ENCODE results near the gene SLC25A44.

SLC25A44 gene, protein sequence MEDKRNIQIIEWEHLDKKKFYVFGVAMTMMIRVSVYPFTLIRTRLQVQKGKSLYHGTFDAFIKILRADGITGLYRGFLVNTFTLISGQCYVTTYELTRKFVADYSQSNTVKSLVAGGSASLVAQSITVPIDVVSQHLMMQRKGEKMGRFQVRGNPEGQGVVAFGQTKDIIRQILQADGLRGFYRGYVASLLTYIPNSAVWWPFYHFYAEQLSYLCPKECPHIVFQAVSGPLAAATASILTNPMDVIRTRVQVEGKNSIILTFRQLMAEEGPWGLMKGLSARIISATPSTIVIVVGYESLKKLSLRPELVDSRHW

DNA sequence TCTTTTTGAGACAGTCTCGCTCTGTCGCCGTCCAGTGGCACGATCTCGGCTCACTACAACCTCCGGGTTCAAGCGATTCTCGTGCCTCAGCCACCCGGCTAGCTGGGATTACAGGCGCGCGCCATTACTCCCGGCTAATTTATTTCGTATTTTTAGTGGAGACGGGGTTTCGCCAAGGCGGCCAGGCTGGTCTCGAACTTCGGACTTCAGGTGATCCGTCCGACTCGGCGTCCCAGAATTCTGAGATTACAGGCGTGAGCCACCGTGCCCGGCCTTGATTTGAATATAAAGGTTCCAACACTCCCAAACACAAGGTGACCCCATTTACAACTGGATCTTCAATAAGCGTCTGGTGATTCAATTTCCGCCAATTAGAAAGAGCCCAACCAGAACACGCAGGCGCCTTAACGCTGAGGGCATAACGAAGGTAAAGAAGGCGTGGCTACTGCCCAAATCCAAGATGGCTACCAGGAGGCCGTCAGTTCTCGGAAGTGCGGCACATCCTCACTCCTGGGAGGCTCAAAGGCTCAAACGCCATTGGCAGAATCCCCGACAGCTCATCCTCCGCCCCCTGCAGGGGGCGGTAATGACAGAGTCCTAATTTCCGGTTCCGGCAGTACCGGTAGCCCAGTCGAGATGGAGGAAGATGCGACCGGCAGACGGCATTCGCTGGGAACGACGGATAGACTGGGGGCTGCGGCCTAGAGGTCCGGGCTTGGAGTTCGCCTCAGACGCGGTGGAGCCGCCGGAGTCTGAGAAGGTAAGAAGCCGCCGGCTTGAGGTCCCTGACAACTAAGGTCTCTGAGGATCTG, at the start of gene SLC25A44:
SLC25A44 (plus strand) TSS at position 617 of the 812 bp plus-strand sequence. CDS start 5,744 bp downstream, outside the sequence.
- peak; percentile 99 for DNase-seq

DNA sequence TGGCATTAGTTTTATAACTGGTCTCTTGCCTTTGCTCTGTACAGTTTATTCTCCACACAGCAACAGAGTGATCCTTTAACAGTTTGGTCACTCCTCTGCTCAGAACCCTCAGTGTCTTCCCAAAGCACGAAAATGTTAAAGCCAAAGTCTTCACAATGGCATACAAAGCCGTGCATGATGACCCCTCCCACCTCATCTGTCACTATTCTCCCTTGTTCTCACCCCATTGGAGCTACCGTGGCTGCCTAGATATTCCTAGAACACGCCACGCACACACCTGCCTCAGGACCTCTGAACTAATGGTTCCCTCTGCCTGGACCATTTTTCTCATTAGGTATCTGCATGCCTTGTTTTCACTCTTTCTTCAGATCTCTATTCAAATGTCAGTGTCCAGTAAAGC, 49.2 kb upstream of the SLC25A44 start:
- no peak for DNase-seq

DNA sequence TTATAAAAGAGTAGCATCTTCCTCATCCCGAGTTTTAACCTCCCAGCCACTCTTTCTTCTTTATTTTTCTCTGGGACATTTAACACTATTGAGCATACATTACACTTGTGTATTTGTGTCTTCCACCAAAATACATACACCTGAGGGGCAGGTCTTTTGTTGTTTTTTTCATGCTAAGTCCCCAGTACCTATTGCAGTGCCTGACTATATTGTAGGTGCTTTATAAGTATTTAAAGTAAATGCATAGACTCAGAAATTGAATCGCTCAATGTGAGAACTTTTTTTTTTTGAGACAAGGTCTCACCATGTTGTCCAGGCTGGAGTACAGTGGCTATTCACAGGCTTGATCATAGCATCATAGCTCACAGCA, 48.3 kb upstream of the SLC25A44 start:
- DNase-seq: no peak

DNA sequence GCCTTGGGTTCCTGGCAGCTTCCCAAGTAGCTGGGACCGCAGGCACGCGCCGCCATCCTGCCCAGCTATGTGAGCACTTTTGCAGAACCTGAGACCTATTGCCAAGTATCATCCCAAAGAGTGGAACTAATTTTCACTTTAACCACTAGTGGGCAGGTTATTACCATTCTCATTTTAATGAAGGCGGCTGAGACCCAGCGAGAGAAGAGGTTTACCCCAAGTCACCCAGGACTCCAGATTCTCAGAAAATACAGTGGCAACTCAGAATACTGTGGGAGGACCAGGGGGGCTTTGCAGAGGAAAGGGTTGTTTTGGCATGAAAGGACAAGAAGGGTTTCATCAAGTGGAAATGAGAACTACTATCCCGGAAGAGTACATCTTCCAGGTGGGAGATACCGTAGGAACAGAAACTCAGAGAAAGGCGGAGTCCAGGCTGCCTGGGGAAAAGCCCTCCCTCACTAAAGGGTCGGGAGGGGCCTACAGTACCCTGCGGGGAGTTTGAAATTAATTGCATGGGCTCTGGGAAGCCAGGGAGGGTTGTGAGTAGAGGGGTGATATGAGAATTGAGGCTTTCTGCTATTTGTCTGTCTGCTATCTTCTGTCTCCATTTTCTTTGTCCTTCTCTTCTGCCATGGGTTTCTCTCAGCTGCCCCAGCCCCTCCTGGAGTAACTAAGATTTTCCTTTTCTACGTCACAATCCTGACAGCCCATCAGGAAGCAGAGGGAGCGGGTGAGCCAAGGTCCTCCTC, 47.7 kb upstream of the SLC25A44 start:
- DNase-seq: peak; percentile 71

DNA sequence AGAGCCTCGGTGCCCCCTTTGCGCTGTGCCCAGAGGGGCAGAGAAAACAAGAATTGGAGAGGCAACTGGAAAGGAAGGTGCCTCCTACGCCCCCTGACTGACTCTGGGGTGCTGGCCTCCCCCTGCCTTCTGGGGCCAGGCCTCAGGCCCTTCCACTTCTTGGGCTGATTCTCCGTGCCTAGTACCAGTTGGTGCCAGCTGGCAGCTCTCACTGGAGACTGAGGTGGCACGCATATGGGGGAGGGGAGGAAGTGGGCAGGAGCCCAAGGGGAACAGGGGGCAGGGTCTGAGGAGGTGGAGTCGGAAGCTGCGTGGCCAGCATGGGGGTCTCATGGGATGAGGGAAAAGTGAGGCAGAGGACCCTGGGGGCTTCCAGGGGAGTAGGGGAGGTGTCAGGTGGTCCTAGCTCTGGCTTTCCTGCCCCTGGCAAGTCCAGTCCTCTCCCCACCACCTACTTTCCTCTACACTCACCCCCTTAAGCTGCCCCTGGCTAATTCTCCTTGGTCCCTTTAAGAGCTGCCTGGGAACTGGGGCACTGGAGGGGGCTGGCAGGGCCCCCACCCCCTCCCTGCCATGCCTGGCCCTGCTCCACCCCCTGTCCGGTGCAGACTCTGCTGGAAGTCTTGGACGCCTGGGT, 47.0 kb upstream of the SLC25A44 start:
- DNase-seq: no peak

DNA sequence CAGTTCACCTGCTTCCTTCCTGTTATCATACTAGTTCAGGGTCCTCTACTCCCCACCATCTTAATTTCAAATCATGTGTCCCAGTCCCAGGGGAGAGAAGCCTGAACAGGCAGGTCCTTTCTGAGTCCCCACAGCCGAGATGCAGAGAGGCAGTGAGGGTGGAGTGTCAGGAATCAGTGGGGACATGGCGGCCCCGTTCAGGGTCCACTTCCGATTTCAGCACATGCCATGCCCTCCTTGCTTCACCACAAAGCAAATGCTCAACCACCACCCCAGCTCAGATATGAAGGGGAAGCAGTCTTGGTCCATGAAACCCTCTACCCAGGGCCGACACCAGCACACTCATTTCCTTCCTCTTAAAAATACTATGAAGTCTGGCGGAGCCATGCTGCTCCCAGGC, 45.7 kb upstream of the SLC25A44 start:
- no peak for DNase-seq

DNA sequence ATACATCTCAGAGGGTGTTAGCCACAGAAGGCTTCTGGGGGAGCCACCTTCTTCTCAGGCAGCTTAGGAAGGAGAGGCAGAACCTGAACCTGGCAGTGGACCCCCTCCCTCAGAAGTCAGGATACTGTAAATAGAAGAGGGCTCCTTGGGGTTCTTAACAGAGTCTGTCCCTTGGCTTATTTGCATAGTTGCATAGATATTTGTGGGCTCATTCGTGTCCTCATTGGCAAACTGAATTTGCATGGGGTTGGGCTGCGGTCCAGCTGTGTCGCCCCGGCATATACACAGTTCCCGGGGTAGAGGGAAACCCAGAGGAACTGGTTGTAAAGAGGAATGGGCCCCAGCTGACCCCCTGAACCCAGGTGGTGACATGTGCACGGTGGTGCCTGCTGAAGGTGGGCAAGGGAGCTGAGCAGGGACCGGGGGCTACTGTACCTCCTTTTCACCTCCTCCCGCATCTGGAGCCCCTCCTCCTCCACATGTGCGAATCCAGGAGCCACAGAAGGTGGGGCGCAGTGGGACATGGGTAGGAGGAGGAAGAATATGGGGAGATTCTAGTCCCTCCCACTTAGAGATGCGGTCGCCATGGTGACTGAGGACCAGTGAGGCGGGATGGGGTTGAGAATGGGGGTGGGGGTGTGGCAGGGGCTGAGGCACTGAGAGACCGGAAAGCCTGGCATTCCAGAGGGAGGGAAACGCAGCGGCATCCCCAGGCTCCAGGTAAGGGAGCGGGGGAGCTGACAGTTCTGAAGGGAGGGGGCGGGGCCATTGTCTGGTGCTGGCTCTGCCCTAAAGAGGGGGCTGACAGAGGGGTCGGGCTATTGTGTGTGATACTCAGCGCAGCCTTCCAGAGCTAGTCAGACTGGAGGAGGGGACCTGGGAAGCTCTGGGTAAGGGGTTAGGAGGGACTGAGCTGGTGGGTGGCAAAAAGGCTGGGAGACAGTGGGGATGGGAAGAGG, 44.3 kb upstream of the SLC25A44 start:
- no peak for DNase-seq

DNA sequence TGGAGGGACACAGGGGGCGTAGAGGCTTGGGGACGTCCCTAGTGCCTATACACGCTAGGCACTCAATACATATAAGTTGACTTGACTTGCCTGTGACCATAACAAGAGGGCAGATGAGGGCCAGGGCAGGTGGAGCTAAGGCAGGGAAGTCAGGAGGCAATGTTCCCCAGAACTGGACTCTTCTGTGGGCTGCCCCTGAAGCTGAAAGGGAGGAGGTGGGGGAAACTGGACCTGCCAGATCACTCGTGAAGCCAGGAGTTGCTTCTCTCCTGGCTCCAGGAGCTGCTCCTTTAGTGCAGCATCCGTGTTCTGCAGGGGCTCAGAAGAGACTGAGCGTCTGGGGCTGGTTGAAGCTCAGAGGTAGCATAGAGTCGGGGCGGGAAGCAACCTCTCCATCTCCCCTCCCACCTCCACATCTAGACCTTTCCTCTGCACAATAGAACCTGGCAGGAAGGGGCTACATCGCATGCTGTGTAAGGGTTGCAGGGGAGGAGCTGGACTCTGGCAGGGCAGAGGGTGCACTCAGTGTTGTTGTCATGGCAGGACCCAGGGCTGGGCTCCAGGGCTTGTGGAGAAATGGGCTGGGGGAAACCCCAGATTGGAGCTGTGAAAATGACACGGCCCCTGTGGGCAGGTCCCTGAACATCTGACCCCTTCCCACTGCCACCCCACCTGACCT, 43.4 kb upstream of the SLC25A44 start:
- no peak for DNase-seq

DNA sequence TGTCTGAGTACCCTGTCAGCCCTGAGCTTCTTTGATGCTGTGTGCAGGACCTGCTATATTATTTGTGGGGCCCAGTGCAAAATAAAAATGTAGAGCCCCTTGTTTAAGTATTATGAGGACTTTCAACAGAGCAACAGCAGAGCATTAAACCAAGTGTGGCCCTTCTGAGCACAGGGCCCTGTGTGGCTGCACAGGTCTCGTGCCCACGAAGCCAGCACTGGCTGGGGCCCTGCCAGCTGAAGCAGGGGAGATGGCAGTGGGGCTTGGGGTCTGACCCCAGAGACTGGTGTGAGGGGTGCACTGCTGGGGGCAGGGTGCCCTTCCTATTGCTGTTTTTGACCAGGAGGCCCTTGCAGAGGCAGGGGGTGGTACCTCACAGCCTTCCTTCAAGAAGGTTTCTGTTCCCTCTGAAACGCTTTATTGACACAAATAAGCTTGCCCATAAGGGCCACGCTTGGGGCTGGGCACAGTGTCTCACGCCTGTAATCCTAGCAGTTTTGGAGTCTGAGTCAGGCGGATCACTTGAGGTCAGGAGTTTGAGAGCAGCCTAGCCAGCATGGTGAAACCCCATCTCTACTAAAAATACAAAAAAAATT, 42.7 kb upstream of the SLC25A44 start:
- no peak for DNase-seq

DNA sequence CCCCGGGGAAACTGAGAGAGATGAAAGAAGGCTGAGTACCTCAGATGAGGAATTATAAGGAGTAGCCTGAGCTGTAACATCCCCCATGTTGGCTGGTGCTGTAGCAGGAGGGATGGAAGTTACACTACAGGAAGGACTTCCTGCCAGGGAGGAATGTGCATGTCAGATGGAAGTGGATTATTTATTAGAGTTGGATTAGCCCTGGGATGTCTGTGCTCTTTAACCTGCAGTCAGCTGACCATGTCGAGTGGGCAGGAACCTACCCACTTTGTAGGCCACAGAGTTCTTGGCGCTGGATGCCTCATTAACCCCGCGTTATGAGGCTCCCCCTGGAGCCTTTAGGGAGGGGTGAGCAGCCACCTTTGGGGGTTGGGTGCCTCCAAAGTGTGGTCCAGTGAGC, 41.3 kb upstream of the SLC25A44 start:
- no peak for DNase-seq

DNA sequence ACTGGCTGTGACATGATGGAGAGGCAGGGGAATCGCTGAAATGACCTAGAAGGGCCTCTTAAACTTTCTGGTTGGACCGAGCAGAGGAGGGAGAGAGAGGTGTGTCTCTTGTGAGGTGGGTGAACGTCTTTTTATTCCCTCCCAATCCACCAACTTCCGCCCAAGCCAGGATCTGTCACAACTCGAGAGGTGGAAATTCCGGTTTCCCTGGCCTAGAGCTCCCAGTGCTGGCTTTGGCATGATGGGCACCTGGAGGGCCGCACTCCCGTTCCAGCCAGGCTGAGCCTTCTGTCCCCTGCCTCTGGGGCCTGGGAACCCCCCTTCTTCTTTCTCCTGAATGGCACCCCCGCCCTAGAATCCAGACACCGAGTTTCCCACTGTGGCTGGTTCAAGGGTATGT, 40.5 kb upstream of the SLC25A44 start, which contains the start of gene SEMA4A:
SEMA4A (plus strand) TSS at position 224 of the 400 bp plus-strand sequence. CDS start 994 bp downstream, outside the sequence.
- DNase-seq: no peak

DNA sequence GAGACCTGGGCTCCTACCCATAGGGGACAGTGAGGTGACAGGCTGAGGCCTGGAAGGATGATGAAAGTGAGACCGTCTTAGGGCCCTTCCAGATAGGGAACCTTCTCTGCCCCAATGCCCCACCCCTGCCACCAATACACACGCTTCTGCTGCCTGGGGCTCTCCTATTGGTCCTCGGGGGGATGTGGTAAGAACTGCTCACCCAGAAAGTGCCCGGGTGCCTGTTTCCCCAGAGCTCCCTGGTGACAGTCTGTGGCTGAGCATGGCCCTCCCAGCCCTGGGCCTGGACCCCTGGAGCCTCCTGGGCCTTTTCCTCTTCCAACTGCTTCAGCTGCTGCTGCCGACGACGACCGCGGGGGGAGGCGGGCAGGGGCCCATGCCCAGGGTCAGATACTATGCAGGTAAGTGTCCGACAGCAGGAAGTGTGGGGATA, 39.6 kb upstream of the SLC25A44 start:
- DNase-seq: no peak

DNA sequence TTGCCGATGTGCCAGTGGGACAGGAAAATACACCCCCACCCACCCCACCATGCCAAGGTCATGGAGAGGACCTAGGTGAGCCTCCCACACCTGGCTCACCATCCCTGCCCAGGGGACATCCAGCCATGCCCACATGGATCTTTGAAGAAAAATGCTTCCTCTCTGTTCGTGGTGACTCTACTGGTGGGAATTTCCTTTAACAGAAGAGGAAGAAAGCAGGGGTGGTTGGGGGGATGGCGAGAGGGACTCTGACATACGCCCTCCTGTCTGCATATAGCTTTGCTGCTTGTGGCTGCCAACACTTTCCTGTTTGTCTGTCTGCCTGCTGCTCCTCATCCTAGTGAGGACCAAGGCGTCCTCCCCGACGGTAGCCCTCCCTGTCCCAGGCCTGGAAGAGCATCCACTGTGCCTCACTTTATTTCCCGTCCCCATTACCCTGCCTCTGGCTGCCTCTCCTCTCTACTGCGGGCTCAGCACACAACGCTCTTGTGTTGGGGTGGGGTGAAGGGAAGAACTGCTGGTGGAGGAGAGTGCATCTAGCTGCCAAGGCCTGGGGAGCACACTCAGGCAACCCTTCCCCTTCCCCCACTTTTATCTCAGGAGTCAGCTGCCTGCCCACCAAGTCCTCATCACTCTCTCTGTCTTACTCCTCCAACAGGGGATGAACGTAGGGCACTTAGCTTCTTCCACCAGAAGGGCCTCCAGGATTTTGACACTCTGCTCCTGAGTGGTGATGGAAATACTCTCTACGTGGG, 38.0 kb upstream of the SLC25A44 start:
- no peak for DNase-seq

DNA sequence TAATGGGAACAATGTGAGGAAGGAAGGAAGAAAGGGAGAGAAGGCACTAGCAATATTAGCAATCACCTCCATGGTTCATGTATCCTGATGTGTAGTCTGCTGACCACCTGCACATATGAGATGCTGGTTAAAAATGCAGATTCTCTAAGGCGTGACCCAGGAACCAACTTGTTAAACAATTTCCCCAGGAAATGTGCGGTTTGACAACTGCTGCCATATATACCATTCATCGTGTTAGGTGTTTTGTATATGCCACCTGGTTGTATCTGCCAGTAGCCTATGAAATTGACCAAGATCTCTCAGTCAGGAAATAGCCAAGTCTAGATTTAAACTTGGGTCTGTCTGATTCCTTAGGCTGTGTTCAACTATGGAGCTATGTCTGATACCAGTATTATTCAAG, 36.4 kb upstream of the SLC25A44 start:
- DNase-seq: no peak

DNA sequence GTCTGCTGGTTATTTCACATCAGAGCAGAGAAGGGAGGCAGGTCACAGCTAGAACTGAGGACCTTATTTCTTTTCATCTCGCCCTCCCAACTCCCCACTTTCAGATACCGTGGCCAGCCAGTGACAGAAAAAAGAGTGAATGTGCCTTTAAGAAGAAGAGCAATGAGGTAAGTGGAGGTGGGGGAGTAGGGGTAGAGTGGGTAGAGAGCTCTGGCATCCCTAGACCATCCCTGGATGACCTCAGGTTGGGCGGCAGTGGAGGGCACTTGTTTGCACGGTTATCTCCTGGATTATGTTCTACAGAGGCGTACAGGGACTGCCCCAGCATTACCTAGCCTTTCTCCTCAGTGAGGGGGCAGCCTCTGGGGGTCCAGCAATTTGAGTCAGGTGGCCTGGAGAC, 35.9 kb upstream of the SLC25A44 start:
- no peak for DNase-seq

DNA sequence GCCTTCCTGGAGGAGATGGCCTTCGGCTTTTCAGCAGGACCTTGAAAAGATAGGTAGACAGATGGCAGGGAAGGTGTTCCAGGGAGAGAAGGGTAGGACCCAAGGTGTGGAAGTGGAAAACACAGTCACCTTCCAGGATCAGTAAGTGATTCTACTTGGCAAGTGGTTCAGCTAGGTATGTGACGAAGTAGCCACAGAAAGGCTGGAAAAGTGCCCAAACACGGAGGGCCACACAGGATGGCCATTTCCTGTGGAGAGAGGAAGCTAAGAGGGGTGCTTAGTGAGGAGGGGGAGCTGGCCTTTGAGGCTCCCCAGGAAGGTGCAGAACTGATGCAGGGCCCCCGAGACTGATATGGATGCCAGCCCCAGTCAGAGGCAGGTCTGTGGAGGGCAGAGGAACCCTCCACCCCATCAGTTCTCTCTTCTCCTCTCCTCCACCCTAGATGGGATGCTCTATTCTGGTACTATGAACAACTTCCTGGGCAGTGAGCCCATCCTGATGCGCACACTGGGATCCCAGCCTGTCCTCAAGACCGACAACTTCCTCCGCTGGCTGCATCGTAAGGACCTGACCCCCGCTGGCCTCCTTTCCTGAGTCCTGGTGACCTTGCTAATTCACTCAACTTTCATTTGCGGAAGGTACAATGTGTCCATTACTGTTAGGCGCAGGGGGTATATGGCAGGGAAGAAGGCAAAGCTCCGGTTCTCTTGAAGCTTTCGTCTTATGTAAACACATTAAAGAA, 33.7 kb upstream of the SLC25A44 start:
- DNase-seq: no peak

DNA sequence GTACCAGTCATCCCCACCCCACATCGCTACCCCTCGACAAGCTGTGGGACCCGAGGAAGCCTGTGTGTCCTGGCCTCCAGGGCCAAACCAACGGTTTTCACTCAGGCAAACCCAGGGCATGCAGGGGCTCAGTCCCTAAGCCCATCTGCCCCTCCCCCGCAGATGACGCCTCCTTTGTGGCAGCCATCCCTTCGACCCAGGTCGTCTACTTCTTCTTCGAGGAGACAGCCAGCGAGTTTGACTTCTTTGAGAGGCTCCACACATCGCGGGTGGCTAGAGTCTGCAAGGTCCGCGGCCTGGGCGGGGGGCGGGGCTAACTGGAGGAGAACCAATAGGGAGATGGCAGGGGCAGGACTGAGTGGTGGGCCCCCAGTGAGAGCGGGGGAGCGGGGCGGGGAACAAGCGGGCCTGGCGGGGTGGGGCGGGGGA, 33.1 kb upstream of the SLC25A44 start:
- peak; percentile 86 for DNase-seq

DNA sequence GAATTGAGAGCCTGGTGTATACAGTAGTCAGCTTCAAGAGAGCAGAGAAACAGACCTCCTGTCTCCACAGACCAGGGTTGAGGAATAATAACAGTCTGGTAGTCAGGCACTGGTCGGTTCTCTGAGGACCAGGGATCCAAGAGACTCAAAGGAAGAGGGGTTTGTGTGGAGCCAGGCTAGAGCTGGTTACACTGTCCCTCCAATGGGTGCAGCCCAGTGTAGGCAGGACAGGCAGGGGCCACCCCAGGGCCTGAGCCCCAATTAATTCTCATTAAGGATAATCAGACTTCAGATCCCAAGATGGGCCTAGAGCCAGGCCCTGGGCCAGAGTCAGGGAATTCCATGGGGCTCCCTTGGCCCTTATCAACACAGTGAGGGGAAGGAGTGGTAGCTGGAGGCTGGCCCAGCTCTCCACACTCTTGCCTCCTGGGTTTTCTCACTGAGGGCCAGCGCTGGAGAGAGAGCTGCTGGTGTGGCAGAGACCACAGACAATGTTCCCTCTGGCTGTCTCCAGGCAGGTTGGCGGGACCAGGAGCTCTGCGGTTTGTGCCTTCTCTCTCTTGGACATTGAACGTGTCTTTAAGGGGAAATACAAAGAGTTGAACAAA, 31.4 kb upstream of the SLC25A44 start:
- DNase-seq: no peak

DNA sequence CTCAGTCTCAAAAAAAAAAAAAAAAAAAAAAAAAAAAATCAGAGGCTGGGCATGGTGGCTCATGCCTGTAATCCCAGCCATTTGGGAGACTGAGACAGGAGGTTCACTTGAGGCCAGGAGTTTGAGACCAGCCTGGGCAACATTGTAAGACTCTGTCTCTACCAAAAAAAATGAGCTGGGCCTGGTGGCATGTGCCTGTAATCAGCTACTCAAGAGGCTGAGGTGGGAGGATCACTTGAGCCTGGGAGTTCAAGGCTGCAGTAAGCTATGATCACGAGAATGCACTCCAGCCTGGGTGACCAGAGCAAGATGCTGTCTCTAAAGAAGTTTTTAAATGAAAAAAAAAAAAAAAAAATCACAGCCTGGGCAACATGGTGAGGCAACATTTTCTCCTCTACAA, 30.2 kb upstream of the SLC25A44 start:
- DNase-seq: no peak
